CD14-positive monocyte (primary cell): Measurements from ENCODE around the gene TXNDC11. TPM values are rescaled to one million over a fixed set of nuclear protein-coding genes. Genes with fewer than 3 reads are reported as not detected.

Source experiments
- DNase-seq, 3 donors: peaks; one replicate each; pipeline ENCODE4 v3.0.0-alpha.2; 2011 to 2022
- H2AFZ ChIP-seq: 2 replicates; pipeline ENCODE4 v1.6.0; 2012; ENCODE audit warnings: mild to moderate bottlenecking, low read depth, low read length, inconsistent platforms; ENCODE audit not compliant: insufficient read depth, poor library complexity, severe bottlenecking
- H3K27ac ChIP-seq, 2 donors: 1 replicate in 1 of 2; 2 replicates in 1 of 2; pipeline ENCODE4 v1.5.1; 2012 to 2013; ENCODE audit warnings: low read length in 2 of 2, control low read depth in 1 of 2, inconsistent platforms in 1 of 2, low read depth in 1 of 2, mild to moderate bottlenecking in 1 of 2
- H3K27me3 ChIP-seq, 2 donors: one replicate each; pipeline versions ENCODE4 v1.6.0 to v1.6.1; 2011 to 2013; ENCODE audit warnings: low read length in 2 of 2; ENCODE audit not compliant: control insufficient read depth in 2 of 2, insufficient read depth in 2 of 2
- H3K36me3 ChIP-seq, 2 donors: replicated peaks in 1 of 2; 1 replicate in 1 of 2; 2 replicates in 1 of 2; pipeline versions ENCODE4 v1.5.1 to v1.6.1; 2012 to 2013; ENCODE audit warnings: low read length in 2 of 2, control low read depth in 1 of 2, inconsistent platforms in 1 of 2, mild to moderate bottlenecking in 1 of 2; ENCODE audit not compliant: insufficient read depth in 2 of 2, control insufficient read depth in 1 of 2
- H3K4me1 ChIP-seq, 2 donors: 1 replicate in 1 of 2; 2 replicates in 1 of 2; pipeline versions ENCODE4 v1.5.1 to v1.6.1; 2012 to 2013; ENCODE audit warnings: low read length in 2 of 2, control low read depth in 1 of 2, inconsistent platforms in 1 of 2, mild to moderate bottlenecking in 1 of 2, moderate library complexity in 1 of 2; ENCODE audit not compliant: insufficient read depth in 2 of 2, control insufficient read depth in 1 of 2
- H3K4me2 ChIP-seq: replicated peaks from 2 replicates; pipeline ENCODE3; 2012; ENCODE audit warnings: low read length, moderate library complexity, mild to moderate bottlenecking; ENCODE audit not compliant: poor library complexity, severe bottlenecking; ENCODE audit errors: extremely low read depth
- H3K4me3 ChIP-seq, 3 experiments: fragments of 200-600 bp in 1 of 3; sonication (generic) in 1 of 3; replicated peaks in 1 of 3; 1 replicate in 2 of 3; 2 replicates in 1 of 3; pipeline ENCODE4 v1.5.1; 2011 to 2013; ENCODE audit warnings: low read length in 3 of 3, mild to moderate bottlenecking in 3 of 3, control low read depth in 2 of 3, low read depth in 2 of 3, inconsistent platforms in 1 of 3, moderate library complexity in 1 of 3
- H3K79me2 ChIP-seq: 2 replicates; pipeline ENCODE4 v1.6.0; 2012; ENCODE audit warnings: mild to moderate bottlenecking, control low read depth, inconsistent platforms, low read length, moderate library complexity; ENCODE audit not compliant: insufficient read depth
- H3K9ac ChIP-seq: 2 replicates; pipeline ENCODE4 v1.6.0; 2017; ENCODE audit warnings: low read length, mild to moderate bottlenecking; ENCODE audit not compliant: insufficient read depth, poor library complexity, severe bottlenecking
- H3K9me3 ChIP-seq, 2 donors: replicated peaks in 1 of 2; 1 replicate in 1 of 2; 2 replicates in 1 of 2; pipeline versions ENCODE4 v1.5.1 to v1.6.1; 2012 to 2013; ENCODE audit warnings: low read length in 2 of 2, control low read depth in 1 of 2; ENCODE audit not compliant: control insufficient read depth in 1 of 2, insufficient read depth in 1 of 2
- H4K20me1 ChIP-seq: 2 replicates; pipeline ENCODE4 v1.6.0; 2012; ENCODE audit warnings: mild to moderate bottlenecking, low read length, control low read depth, moderate library complexity; ENCODE audit not compliant: insufficient read depth
- H3K27ac Mint-ChIP-seq, 7 donors: one replicate each; pipeline ENCODE4 v1.8.0; 2020; ENCODE audit warnings: mild to moderate bottlenecking in 7 of 7, mixed read lengths in 7 of 7, moderate library complexity in 6 of 7, inconsistent platforms in 2 of 7
- H3K27me3 Mint-ChIP-seq, 3 donors: one replicate each; pipeline ENCODE4 v1.8.0; 2021 to 2022; ENCODE audit warnings: low read depth in 3 of 3, mild to moderate bottlenecking in 3 of 3, mixed read lengths in 3 of 3, moderate library complexity in 3 of 3, inconsistent platforms in 1 of 3
- H3K36me3 Mint-ChIP-seq, 2 donors: one replicate each; pipeline ENCODE4 v1.8.0; 2020; ENCODE audit warnings: mixed read lengths in 2 of 2, inconsistent platforms in 1 of 2, mild to moderate bottlenecking in 1 of 2
- H3K4me1 Mint-ChIP-seq: one replicate; pipeline ENCODE4 v1.8.0; 2020; ENCODE audit warnings: mild to moderate bottlenecking, mixed read lengths
- H3K4me3 Mint-ChIP-seq, 2 donors: one replicate each; pipeline ENCODE4 v1.8.0; 2020; ENCODE audit warnings: mild to moderate bottlenecking in 2 of 2, mixed read lengths in 2 of 2, moderate library complexity in 1 of 2
- H3K9me3 Mint-ChIP-seq, 7 donors: one replicate each; pipeline ENCODE4 v1.8.0; 2020 to 2022; ENCODE audit warnings: mixed read lengths in 7 of 7, mild to moderate bottlenecking in 6 of 7, moderate library complexity in 6 of 7, inconsistent platforms in 2 of 7
- CTCF ChIP-seq: fragments of 200-600 bp; IDR thresholded peaks from one replicate; pipeline ENCODE4 v1.8.0; 2022; ENCODE audit warnings: antibody characterized with exemption, mild to moderate bottlenecking
- WGBS: methylation state at CpG from one replicate; pipeline ENCODE4 v1.1.5; 2013; ENCODE audit warnings: missing lambda C conversion rate; ENCODE audit not compliant: insufficient coverage; 5-methylcytosine and 5-hydroxymethylcytosine counted together
- intact Hi-C, 2 donors: fragments of 100-400 bp; cut with micrococcal nuclease; formaldehyde crosslinking; loops; one replicate each; pipeline versions ENCODE4 v1.15.0 to v1.15.1; 2023
- polyA plus RNA-seq, 3 donors: library from polyadenylated mRNA; depleted of rRNA in 1 of 3; unstranded in 2 of 3; stranded (reverse) in 1 of 3; fragments of 300-500 nt in 2 of 3; fragments of >200 nt in 1 of 3; fragmentation: Illumina TruSeq in 2 of 3; gene quantifications; 1 replicate in 2 of 3; 2 replicates in 1 of 3; pipeline ENCODE4 v1.2.3, GENCODE V29; 2012 to 2021

The TXNDC11 gene
- polyA plus RNA-seq, 3 donors = 32.9 to 60.0 (median 40.6) TPM

DNA sequence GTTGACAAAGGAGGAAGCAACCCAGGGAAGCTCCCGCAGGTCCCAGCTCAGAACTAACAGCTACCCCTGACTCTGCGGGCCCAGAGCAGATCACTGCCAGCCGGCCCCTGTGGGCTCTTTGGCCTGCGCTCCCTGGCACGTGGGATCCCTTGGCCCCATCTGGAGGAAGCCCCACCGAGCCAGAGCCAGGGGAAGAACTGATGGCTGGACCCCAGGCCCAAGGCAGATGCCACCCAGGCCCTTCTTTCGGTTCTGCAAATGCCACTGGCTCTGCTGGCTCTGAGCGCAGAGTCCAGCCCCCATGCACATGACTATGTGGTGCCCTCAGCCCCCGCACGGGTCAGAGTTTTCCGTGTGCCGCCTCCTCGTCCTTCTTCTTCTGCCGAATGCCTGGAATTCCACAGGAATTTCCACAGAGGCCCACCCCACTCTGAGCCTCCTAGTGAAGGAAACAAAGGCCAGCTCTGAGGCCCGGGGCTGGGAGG, 110.2 kb downstream of the TXNDC11 start:
- Mint-ChIP-seq H3K27me3 (peaks cover 4 to 40% (median 7%) of the 10 kb centered on the region in 3 donors), H3K36me3 (peaks cover 0 to 4% of the 10 kb centered on the region in 2 donors), H3K9me3 (no peaks in the 10 kb centered on the region), H3K4me1 (peaks cover 56% of the 10 kb centered on the region), H3K4me3 (no peak overlapping the region), H3K27ac (peak overlapping the region in 6 of 7 donors; percentile 57 to 87 (median 80))
- Histone ChIP-seq H4K20me1 (no peaks in the 10 kb centered on the region), H2AFZ (peak overlapping the region; percentile 56), H3K4me1 (peaks cover 51 to 52% of the 10 kb centered on the region in 2 donors), H3K36me3 (no peaks in the 10 kb centered on the region), H3K27ac (peak overlapping the region; percentile 41 to 60), H3K79me2 (no peaks in the 10 kb centered on the region), H3K27me3 (no peaks in the 10 kb centered on the region), H3K9ac (peak overlapping the region; percentile 36), H3K9me3 (no peaks in the 10 kb centered on the region), H3K4me3 (peak overlapping the region in 1 of 3 experiments; percentile 25), H3K4me2 (no peak overlapping the region)
- intact Hi-C loops = loop anchor here in 1 of 2 donors (5.0 kb wide), 1 partner anchor 55 kb away; no protein-coding TSS in a partner anchor
- 41% methylated on average over 14 of the region's 15 CpGs for WGBS
- no peak for TF ChIP-seq CTCF
- peak in 2 of 3 donors; percentile 40 to 53 for DNase-seq

DNA sequence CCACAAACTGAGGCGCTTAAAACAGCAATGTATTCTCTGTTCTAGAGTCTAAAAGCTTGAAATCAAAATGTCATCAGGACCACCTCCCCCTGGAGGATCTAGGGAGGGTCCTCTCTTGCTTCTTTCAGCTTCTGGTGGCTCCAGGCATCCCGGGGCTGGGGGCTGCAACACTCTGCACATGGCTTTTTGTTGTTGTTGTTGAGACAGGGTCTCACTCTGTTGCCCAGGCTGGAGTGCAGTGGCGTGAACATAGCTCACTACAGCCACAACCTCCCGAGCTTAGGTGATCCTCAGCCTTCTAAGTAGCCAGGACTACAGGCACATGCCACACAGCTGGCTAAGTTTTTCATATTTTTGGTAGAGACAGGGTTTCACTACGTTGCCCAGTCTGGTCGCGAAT, 111.4 kb downstream of the TXNDC11 start:
- Mint-ChIP-seq H3K27me3 (peaks cover 4 to 38% (median 7%) of the 10 kb centered on the region in 3 donors), H3K4me1 (peaks cover 60% of the 10 kb centered on the region), H3K4me3 (no peak overlapping the region), H3K9me3 (no peaks in the 10 kb centered on the region), H3K36me3 (peaks cover 0 to 4% of the 10 kb centered on the region in 2 donors), H3K27ac (peak overlapping the region in 1 of 7 donors; percentile 8)
- H3K9ac ChIP-seq = no peak overlapping the region
- no peak for TF ChIP-seq CTCF
- H2AFZ ChIP-seq = no peak overlapping the region
- no peak for DNase-seq
- no peaks in the 10 kb centered on the region for H3K27me3 ChIP-seq
- H3K4me2 ChIP-seq = no peak overlapping the region
- H3K9me3 ChIP-seq = no peaks in the 10 kb centered on the region
- no peaks in the 10 kb centered on the region for H3K36me3 ChIP-seq
- no peak overlapping the region for H3K27ac ChIP-seq
- H3K4me1 ChIP-seq = peaks cover 53 to 55% of the 10 kb centered on the region in 2 donors
- H3K4me3 ChIP-seq = no peak overlapping the region
- intact Hi-C loops = loop anchor here in 1 of 2 donors (5.0 kb wide), 1 partner anchor 54 kb away; no protein-coding TSS in a partner anchor
- no peaks in the 10 kb centered on the region for H3K79me2 ChIP-seq
- 89% methylated on average over 4 of the region's 7 CpGs for WGBS
- no peaks in the 10 kb centered on the region for H4K20me1 ChIP-seq
